Kidney (tissue), 14 donors: ENCODE measurements around the gene ODAM. TPM values are rescaled to one million over a fixed set of nuclear protein-coding genes. Genes with fewer than 3 reads are reported as not detected.

Source experiments
- DNase-seq, 5 donors: peaks; one replicate each; pipeline ENCODE4 v3.0.0-alpha.2; 2013 to 2020
- FAIRE-seq: peaks from 2 replicates; lab custom pipeline; 2012; peaks lifted over from hg19 to GRCh38; lab: Jason Lieb, UNC
- H3K27ac ChIP-seq, 2 donors: one replicate each; pipeline ENCODE4 v1.7.0; 2013; ENCODE audit warnings: low read depth in 2 of 2, low read length in 2 of 2, inconsistent platforms in 1 of 2
- H3K27me3 ChIP-seq: one replicate; pipeline ENCODE4 v1.7.1; 2013; ENCODE audit warnings: low read length, inconsistent platforms; ENCODE audit not compliant: control insufficient read depth, insufficient read depth
- H3K36me3 ChIP-seq, 3 donors: one replicate each; pipeline versions ENCODE4 v1.7.0 to v1.7.1; 2013; ENCODE audit warnings: low read length in 3 of 3, control low read depth in 1 of 3, inconsistent platforms in 1 of 3; ENCODE audit not compliant: insufficient read depth in 3 of 3, control insufficient read depth in 2 of 3
- H3K4me1 ChIP-seq, 3 donors: one replicate each; pipeline versions ENCODE4 v1.7.0 to v1.7.1; 2013; ENCODE audit warnings: low read length in 3 of 3, inconsistent platforms in 1 of 3, low read depth in 1 of 3; ENCODE audit not compliant: control insufficient read depth in 2 of 3, insufficient read depth in 2 of 3
- H3K4me3 ChIP-seq, 3 donors: one replicate each; pipeline versions ENCODE4 v1.7.0 to v1.8.1; 2013; ENCODE audit warnings: low read length in 3 of 3, control low read depth in 1 of 3, inconsistent platforms in 1 of 3
- H3K9ac ChIP-seq, 3 donors: one replicate each; pipeline versions ENCODE4 v1.7.0 to v1.7.1; 2013; ENCODE audit warnings: low read length in 3 of 3, control low read depth in 1 of 3, inconsistent platforms in 1 of 3
- H3K9me3 ChIP-seq, 3 donors: one replicate each; pipeline versions ENCODE4 v1.7.0 to v1.7.1; 2013; ENCODE audit warnings: low read length in 3 of 3, control low read depth in 1 of 3, inconsistent platforms in 1 of 3; ENCODE audit not compliant: control insufficient read depth in 2 of 3, insufficient read depth in 1 of 3
- intact Hi-C: fragments of 100-400 bp; cut with DNase I; formaldehyde crosslinking; loops from one replicate; pipeline ENCODE4 v1.11.1; 2022
- polyA plus RNA-seq: library from polyadenylated mRNA; stranded (reverse); fragments of 350-450 nt; fragmentation: Illumina TruSeq; extraction: RNeasy Lipid Tissue Mini Kit (QIAGEN cat#74804); gene quantifications from one replicate; pipeline ENCODE4 v1.2.3, GENCODE V29; 2014; ENCODE audit warnings: low read depth, low replicate concordance; ENCODE audit not compliant: insufficient read depth
- total RNA-seq: library from RNA; stranded (reverse); fragmentation: NEBNext Ultra II Directional; extraction: Animal tissue kit (Norgen Biotek cat#: 25700); gene quantifications from one replicate; pipeline ENCODE4 v1.2.1, GENCODE V29; 2021
- TF ChIP-seq, protein P1 (sequence below): IDR thresholded peaks from 3 replicates; pipeline ENCODE4 v1.5.1; 2012; ENCODE audit warnings: mild to moderate bottlenecking, moderate library complexity, borderline replicate concordance; ENCODE audit not compliant: insufficient read depth; ENCODE audit errors: extremely low read depth
- donor health status: control.
- donor health status: control.
- donor health status: control.
- donor health status: control.
- donor health status: control.
- donor health status: DM: yes; HTN: yes; CAD: no.
- donor health status: Normal renal cell carcinoma (clear cell type).

ODAM gene
- total and polyA plus RNA-seq, 2 donors from 2014 or later, result 4.0 TPM; not detected in 1

DNA sequence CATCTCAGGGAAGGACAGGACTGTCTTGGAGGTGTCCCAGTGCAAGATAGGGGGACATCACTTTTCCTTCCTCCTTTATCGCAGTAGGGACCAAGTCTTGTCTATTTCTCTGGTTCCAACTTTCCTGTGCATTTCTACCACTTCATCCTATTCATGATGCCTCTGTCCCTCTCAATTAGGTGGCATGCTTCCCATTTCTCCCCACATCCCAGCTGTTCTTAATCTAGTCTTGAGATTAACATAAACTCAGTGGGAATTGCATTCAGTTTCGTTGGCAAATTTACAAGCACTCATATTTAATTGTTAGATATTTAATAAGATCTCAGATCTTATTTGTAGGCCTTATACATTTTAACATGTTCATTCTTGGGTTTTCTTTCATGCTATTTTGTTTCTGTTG, 15.7 kb upstream of the ODAM start:
- no peak overlapping the region for H3K9ac ChIP-seq
- no peak for DNase-seq
- H3K4me1 ChIP-seq, result no peaks in the 10 kb centered on the region
- TF ChIP-seq, protein P1, sequence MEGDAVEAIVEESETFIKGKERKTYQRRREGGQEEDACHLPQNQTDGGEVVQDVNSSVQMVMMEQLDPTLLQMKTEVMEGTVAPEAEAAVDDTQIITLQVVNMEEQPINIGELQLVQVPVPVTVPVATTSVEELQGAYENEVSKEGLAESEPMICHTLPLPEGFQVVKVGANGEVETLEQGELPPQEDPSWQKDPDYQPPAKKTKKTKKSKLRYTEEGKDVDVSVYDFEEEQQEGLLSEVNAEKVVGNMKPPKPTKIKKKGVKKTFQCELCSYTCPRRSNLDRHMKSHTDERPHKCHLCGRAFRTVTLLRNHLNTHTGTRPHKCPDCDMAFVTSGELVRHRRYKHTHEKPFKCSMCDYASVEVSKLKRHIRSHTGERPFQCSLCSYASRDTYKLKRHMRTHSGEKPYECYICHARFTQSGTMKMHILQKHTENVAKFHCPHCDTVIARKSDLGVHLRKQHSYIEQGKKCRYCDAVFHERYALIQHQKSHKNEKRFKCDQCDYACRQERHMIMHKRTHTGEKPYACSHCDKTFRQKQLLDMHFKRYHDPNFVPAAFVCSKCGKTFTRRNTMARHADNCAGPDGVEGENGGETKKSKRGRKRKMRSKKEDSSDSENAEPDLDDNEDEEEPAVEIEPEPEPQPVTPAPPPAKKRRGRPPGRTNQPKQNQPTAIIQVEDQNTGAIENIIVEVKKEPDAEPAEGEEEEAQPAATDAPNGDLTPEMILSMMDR, result no peak
- no peaks in the 10 kb centered on the region for H3K36me3 ChIP-seq
- no peak overlapping the region for H3K4me3 ChIP-seq
- FAIRE-seq, result no peak
- intact Hi-C loops, result no loop called here
- H3K27ac ChIP-seq, result no peak overlapping the region
- no peaks in the 10 kb centered on the region for H3K9me3 ChIP-seq
- H3K27me3 ChIP-seq, result no peaks in the 10 kb centered on the region

DNA sequence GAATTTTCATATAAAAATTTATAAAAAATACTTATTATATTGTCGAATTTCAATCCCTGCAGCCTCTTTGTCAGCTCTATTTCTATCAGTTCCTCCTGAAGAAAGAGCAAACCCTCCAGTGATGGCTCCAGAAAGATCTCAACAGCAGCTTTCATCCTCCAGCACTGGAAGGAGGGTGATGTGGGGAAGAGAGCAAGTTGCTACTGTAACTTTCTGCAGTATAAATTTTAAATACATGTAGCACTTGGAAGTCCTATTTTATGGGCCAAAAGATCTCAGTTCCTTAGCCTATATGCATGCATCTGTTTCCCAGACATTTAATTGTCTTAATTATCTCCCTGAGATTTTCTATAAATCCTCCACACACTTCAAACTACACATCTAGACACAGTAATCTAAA, 13.7 kb upstream of the ODAM start:
- Histone ChIP-seq H3K9me3 (no peaks in the 10 kb centered on the region), H3K36me3 (no peaks in the 10 kb centered on the region), H3K4me3 (no peak overlapping the region), H3K9ac (no peak overlapping the region), H3K4me1 (no peaks in the 10 kb centered on the region), H3K27me3 (no peaks in the 10 kb centered on the region), H3K27ac (no peak overlapping the region)
- DNase-seq, result no peak
- intact Hi-C loops, result no loop called here
- TF ChIP-seq, protein P1, result no peak
- FAIRE-seq, result no peak

DNA sequence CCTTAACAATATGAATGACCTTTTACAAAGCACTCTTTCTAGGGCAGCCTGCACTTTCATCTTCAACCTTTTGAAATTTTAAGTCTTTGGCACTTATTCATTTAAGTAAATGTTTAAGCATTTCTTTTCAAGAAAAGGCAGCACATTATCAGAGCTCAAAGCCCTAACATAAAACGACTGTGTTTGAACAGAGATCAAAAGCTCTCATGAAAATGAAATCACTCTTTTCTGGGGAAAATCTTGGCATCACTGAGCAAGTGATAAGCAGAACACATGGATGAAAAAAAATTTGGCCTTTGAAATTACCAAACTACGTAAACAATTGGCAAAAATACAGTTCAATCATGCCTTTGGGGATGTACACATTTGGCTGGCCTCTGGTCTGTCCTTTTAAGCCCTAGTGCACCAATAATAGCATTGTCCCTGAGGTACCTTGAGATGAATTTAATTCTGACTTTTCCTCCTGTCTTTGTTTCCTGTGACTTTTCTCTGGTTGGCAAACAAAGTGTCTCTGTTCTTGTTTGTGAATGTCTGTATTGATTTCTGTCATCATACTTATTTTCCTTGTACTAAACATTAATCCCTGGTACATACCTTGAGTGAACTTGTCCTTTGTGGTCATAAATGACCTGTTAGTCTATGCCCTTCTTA, 12.9 kb upstream of the ODAM start:
- no peak overlapping the region for H3K27ac ChIP-seq
- H3K4me1 ChIP-seq, result no peaks in the 10 kb centered on the region
- TF ChIP-seq, protein P1, result no peak
- no peaks in the 10 kb centered on the region for H3K27me3 ChIP-seq
- H3K36me3 ChIP-seq, result no peaks in the 10 kb centered on the region
- DNase-seq, result no peak
- FAIRE-seq, result no peak
- H3K9ac ChIP-seq, result no peak overlapping the region
- H3K4me3 ChIP-seq, result no peak overlapping the region
- intact Hi-C loops, result no loop called here
- H3K9me3 ChIP-seq, result no peaks in the 10 kb centered on the region
